GM23248 (cell line): Measurements from ENCODE around the gene ZNF837. TPM values are rescaled to one million over a fixed set of nuclear protein-coding genes. Genes with fewer than 3 reads are reported as not detected.
A peak's percentile ranks its signal among the peaks of the same experiment; 100 is the strongest.
"Not testable (repeated sequence)": the region's sequence is repeated elsewhere in the genome, so short reads cannot be mapped to it uniquely, and the experiment has no call there.

Source experiments
- DNase-seq: peaks from one replicate; pipeline ENCODE4 v3.0.0-alpha.2; 2015
- H2AFZ ChIP-seq: fragments of 200-600 bp; sonication (generic); 2 replicates; pipeline ENCODE4 v1.6.1; 2016; ENCODE audit warnings: antibody characterized with exemption
- H3F3A ChIP-seq: fragments of 200-600 bp; sonication (generic); 2 replicates; pipeline ENCODE4 v1.6.1; 2016; ENCODE audit warnings: mild to moderate bottlenecking, antibody characterized with exemption, mixed run types; ENCODE audit not compliant: insufficient read depth
- H3K27ac ChIP-seq: fragments of 200-600 bp; sonication (generic); 2 replicates; pipeline ENCODE4 v1.5.1; 2016; ENCODE audit warnings: mild to moderate bottlenecking
- H3K27me3 ChIP-seq: fragments of 200-600 bp; sonication (generic); replicated peaks from 2 replicates; pipeline ENCODE4 v1.6.1; 2016; ENCODE audit warnings: mild to moderate bottlenecking; ENCODE audit not compliant: insufficient read depth
- H3K36me3 ChIP-seq: fragments of 200-600 bp; sonication (generic); 2 replicates; pipeline ENCODE4 v1.6.1; 2016; ENCODE audit warnings: low read depth, mild to moderate bottlenecking
- H3K4me1 ChIP-seq: fragments of 200-600 bp; sonication (generic); 2 replicates; pipeline ENCODE4 v1.6.1; 2016; ENCODE audit warnings: mild to moderate bottlenecking; ENCODE audit not compliant: insufficient read depth
- H3K4me2 ChIP-seq: fragments of 200-600 bp; sonication (generic); one replicate; pipeline ENCODE4 v1.6.1; 2016; ENCODE audit warnings: mild to moderate bottlenecking; ENCODE audit not compliant: unreplicated experiment
- H3K4me3 ChIP-seq: fragments of 200-600 bp; sonication (generic); 2 replicates; pipeline ENCODE4 v1.5.1; 2016; ENCODE audit warnings: mild to moderate bottlenecking
- H3K79me2 ChIP-seq: fragments of 200-600 bp; sonication (generic); 2 replicates; pipeline ENCODE4 v1.6.1; 2016; ENCODE audit warnings: mild to moderate bottlenecking; ENCODE audit not compliant: insufficient read depth
- H3K9ac ChIP-seq: fragments of 200-600 bp; sonication (generic); 2 replicates; pipeline ENCODE4 v1.6.1; 2016; ENCODE audit warnings: mild to moderate bottlenecking
- H3K9me2 ChIP-seq: fragments of 200-600 bp; sonication (generic); 2 replicates; pipeline ENCODE4 v1.6.1; 2016; ENCODE audit warnings: mixed run types, mild to moderate bottlenecking, moderate library complexity; ENCODE audit not compliant: insufficient read depth
- H3K9me3 ChIP-seq: fragments of 200-600 bp; sonication (generic); one replicate; pipeline ENCODE4 v1.6.1; 2017; ENCODE audit warnings: low read depth
- H4K20me1 ChIP-seq: fragments of 200-600 bp; sonication (generic); 2 replicates; pipeline ENCODE4 v1.6.0; 2016; ENCODE audit not compliant: insufficient read depth
- EZH2 ChIP-seq: fragments of 200-600 bp; sonication (generic); IDR thresholded peaks from 2 replicates; pipeline ENCODE4 v1.6.1; 2018; ENCODE audit warnings: antibody characterized with exemption, mild to moderate bottlenecking; ENCODE audit not compliant: insufficient read depth, poor library complexity, severe bottlenecking
- EZH2phosphoT487 ChIP-seq: fragments of 200-600 bp; sonication (generic); IDR thresholded peaks from 2 replicates; pipeline ENCODE4 v1.6.1; 2018; ENCODE audit warnings: antibody characterized with exemption, moderate library complexity, mild to moderate bottlenecking, low read depth; ENCODE audit not compliant: insufficient read depth
- WGBS, 2 experiments: methylation state at CpG; one replicate each; pipeline ENCODE4 v1.1.6; 2015 to 2017; ENCODE audit warnings: low lambda C conversion rate in 2 of 2, low coverage in 1 of 2; ENCODE audit errors: missing lambda C conversion rate in 2 of 2; 5-methylcytosine and 5-hydroxymethylcytosine counted together
- in situ Hi-C: fragments of 300-500 bp; cut with MboI; formaldehyde crosslinking; loops from 2 replicates; pipeline ENCODE4 v1.15.0; 2020
- polyA plus RNA-seq: library from polyadenylated mRNA; unstranded; fragments of >200 nt; fragmentation: Nextera tagmentation; extraction: Ambion mirVana; gene quantifications from 2 replicates; pipeline ENCODE4 v1.2.1, GENCODE V29; 2016
- total RNA-seq: library from RNA; depleted of rRNA; stranded (reverse); fragments of >200 nt; shearing (Covaris generic); gene quantifications from 2 replicates; pipeline ENCODE4 v1.2.3, GENCODE V29; 2014

ZNF837 gene
- total and polyA plus RNA-seq, 2 experiments from 2014 or later, result 1.4 to 5.3 TPM

DNA sequence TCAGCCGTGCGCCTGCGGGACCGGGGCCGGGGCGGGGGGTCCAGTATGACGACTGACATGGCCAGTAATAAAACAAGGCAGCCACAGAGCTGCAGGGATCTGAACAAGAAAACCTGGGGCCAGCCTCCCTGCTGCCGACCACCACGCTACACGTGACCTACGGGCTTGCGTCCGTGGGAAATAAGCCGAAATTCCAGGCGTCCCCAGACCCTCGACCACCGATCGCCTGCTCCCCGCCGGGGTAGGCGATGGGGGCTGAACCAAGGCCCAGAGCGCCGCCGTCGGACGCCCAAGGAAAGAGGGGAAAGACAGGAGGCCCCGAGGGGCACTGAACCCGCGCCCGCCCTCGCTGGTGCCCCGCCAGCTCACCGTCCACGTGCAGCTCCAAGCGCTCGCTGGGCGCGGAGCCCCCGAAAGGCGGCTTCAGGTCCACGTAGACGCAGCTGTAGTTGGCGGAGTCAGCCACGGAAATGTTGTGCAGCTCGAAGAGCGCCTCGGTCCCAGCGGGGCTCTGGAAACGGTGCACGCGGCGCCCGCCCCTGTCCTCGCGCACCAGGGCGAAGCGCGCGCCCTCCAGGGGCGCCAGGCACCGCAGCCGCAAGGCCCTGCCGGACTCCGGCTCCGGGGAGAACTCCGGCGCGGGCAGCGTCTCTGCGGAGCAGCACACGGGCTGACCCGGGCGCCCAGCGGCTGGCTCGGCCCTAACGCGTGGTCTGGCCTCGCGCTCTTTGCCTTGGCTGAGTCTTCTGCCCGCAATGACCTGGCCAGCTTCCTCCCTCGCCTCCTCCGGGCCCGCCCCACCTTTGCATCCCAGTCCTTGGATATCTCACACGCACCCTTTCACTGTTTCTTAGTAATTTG, 30.6 kb downstream of the ZNF837 start:
- in situ Hi-C loops, result no loop called here
- 80 to 84% methylated on average over 69 to 78 of the region's 84 CpGs for WGBS, 2 experiments
- no peak for TF ChIP-seq EZH2phosphoT487
- H3K9ac ChIP-seq, result no peak overlapping the region
- H3K4me3 ChIP-seq, result no peak overlapping the region
- no peak for DNase-seq
- H4K20me1 ChIP-seq, result no peaks in the 10 kb centered on the region
- H3K4me1 ChIP-seq, result peaks cover 4% of the 10 kb centered on the region; the same call in 1 of the 2 replicates
- H2AFZ ChIP-seq, result no peak overlapping the region
- H3K9me3 ChIP-seq, result no peaks in the 10 kb centered on the region
- H3K27me3 ChIP-seq, result no peaks in the 10 kb centered on the region
- peaks cover 16% of the 10 kb centered on the region; the same call in 1 of the 2 replicates for H3F3A ChIP-seq
- H3K27ac ChIP-seq, result no peak overlapping the region
- H3K79me2 ChIP-seq, result peaks cover 37% of the 10 kb centered on the region
- no peak overlapping the region for H3K4me2 ChIP-seq
- no peaks in the 10 kb centered on the region for H3K36me3 ChIP-seq
- H3K9me2 ChIP-seq, result no peaks in the 10 kb centered on the region

DNA sequence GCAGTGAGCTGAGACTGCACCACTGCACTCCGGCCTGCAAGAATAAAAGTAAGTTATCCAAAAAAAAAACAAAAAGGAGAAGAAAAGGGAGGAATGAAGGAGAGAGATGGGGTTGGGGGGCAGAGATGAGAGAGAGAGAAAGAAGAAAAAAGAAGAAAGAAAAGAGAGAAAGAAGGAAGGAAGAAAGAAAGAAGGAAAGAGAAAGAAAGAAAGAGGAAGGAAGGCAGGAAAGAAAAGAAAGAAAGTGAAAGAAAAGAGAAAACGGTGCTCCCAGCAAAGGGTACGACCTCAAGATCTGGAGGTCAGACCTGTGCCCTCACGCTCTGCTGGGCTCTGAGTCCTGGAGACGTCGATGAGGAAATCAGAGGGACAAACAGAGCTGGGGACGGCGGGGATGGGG, 31.2 kb downstream of the ZNF837 start:
- H3K4me3 ChIP-seq, result no peak overlapping the region
- H3K4me1 ChIP-seq, result peaks cover 4% of the 10 kb centered on the region; the same call in 1 of the 2 replicates
- TF ChIP-seq EZH2 (no peak), EZH2phosphoT487 (no peak)
- H2AFZ ChIP-seq, result no peak overlapping the region
- H3K9me3 ChIP-seq, result no peaks in the 10 kb centered on the region
- H3K4me2 ChIP-seq, result no peak overlapping the region
- in situ Hi-C loops, result no loop called here
- H3K79me2 ChIP-seq, result peaks cover 43% of the 10 kb centered on the region
- no peak overlapping the region for H3K9ac ChIP-seq
- no peaks in the 10 kb centered on the region for H3K27me3 ChIP-seq
- no peak for DNase-seq
- 74 to 84% methylated on average over 8 of the region's 8 CpGs for WGBS, 2 experiments
- no peaks in the 10 kb centered on the region for H4K20me1 ChIP-seq
- H3K9me2 ChIP-seq, result no peaks in the 10 kb centered on the region
- H3K27ac ChIP-seq, result no peak overlapping the region
- H3F3A ChIP-seq, result peaks cover 11% of the 10 kb centered on the region; the same call in 1 of the 2 replicates
- no peaks in the 10 kb centered on the region for H3K36me3 ChIP-seq

DNA sequence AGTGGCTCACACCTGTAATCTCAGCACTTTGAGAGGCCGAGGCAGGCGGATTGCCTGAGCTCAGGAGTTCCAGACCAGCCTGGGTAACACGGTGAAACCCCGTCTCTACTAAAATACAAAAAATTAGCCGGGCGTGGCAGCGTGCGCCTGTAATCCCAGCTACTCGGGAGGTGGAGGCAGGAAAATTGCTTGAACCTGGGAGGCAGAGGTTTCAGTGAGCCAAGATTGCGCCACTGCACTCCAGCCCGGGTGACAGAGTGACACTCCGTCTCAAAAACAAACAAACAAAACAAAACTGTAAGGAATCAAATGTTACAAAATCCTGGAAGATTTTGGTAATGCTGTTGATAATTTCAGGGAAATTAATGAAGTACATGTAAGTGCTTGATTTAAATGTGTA, 32.8 kb downstream of the ZNF837 start:
- 2 to 4% methylated on average over 12 of the region's 12 CpGs for WGBS, 2 experiments
- H3K79me2 ChIP-seq, result peaks cover 43% of the 10 kb centered on the region
- H3K9me2 ChIP-seq, H3K27me3 ChIP-seq, H3K9me3 ChIP-seq, H4K20me1 ChIP-seq, DNase-seq, H3K36me3 ChIP-seq, in situ Hi-C loops, H3K4me1 ChIP-seq: not testable (repeated sequence)
- H3K27ac ChIP-seq, result peak overlapping the region; percentile 23
- peak overlapping the region; percentile 85 for H2AFZ ChIP-seq
- peak overlapping the region; percentile 77 for H3K4me2 ChIP-seq
- H3K4me3 ChIP-seq, result peak overlapping the region; percentile 89
- peak overlapping the region; percentile 74 for H3K9ac ChIP-seq
- H3F3A ChIP-seq, result peaks cover 10% of the 10 kb centered on the region; the same call in 1 of the 2 replicates

DNA sequence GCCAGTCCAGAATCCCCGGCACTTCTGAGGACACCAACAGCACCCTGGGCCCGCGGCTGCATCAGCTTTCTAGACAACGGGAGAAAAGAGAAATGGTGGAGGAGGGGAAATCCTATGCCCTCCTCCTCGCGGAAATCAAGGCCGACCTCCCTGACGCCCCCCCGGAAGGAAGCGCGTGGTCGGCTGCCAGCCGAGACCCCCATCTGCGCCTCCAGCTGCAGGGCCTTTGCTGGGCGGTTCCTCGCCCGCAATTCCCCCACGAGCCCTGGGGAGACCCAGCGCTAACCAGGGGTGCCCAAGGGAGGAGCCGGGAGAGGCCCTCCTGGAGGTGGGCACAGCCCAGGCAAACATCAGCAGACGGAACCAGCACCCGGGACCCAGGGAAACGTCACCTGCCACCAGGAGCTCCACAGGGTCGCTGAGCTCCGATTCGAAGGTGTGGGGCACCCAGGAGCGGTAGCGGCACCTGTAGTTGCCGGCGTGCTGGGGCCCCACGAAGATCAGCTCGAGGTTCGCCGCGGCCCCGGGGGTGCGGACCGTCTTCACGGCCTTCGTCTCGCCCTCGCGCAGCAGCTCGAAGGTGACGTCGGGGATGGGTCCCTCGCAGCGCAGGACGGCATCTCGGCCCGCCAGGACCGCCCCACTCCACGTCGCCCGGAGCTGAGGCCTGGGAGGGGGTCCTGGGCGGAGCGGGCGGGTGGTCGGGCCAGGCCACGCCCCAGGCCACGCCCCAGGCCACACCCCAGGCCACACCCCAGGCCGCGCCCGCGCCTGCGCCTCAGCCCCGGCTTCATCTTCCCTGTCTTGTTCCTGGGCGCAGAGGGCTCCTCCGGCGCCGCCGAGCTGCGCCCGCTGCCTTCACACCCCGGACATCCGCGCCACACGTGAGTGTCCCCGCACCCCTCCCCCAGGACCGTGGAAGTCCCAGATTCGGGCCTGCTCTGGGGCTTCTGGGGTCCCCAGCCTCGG, 33.6 kb downstream of the ZNF837 start:
- Histone ChIP-seq H3K36me3 (no peaks in the 10 kb centered on the region), H3K4me3 (peak overlapping the region; percentile 89), H3K9ac (peak overlapping the region; percentile 74), H3K79me2 (peaks cover 49% of the 10 kb centered on the region), H3K4me1 (peaks cover 4% of the 10 kb centered on the region; the same call in 1 of the 2 replicates), H4K20me1 (no peaks in the 10 kb centered on the region), H3K27me3 (no peaks in the 10 kb centered on the region), H3K27ac (peak overlapping the region; percentile 23), H3F3A (peaks cover 10% of the 10 kb centered on the region; the same call in 1 of the 2 replicates), H2AFZ (peak overlapping the region; percentile 85), H3K9me2 (no peaks in the 10 kb centered on the region), H3K4me2 (peak overlapping the region; percentile 77), H3K9me3 (no peaks in the 10 kb centered on the region)
- TF ChIP-seq EZH2phosphoT487 (no peak), EZH2 (no peak)
- in situ Hi-C loops, result no loop called here
- peak; percentile 75 for DNase-seq
- WGBS, 2 experiments, result 2% methylated on average over 68 to 77 of the region's 82 CpGs
